Stimulated activated CD8-positive, alpha-beta memory T cell treated with anti-CD3 and anti-CD28 coated beads, Interleukin-7, amount 100 ng/mL, for 24 hours (primary cell): ENCODE results near the gene RUNDC3A.

ENCODE experiments used
- DNase-seq: peaks from one replicate; pipeline ENCODE4 v3.0.0-alpha.2; 2020; ENCODE audit warnings: low read depth

Gene RUNDC3A

DNA sequence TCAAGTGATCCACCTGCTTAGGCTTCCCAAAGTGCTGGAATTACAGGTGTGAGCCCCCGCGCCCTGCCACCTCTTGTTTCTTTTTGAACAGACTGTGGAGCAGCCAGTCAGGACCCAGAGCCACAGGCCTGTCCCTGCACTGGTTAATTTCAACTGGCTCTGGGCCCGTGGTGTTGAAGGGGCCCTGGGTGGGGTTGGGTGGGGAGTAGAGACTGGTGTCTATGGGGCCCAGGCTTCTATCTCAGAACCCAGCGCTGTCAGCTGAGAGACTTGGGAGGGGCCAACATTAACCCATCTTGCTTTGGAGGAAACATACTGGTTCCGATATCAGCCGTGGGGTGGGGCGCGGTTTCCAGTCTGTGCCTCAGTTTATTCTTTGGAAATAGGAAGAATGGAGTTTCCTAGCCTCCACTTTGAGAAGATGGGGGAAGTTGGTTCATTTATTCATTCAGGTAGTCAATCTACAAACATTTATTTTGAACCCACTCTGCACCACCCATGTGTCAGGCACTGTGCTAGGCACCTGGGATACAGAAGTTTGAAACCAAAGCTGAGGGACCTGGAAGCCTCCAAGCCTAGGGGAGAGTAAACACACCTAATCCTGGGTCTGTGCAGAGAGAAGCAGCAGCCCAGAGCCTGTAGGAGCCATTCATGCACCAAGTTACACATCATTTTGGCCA, 24.9 kb upstream of the RUNDC3A start:
- no peak for DNase-seq

- DNase-seq, result no peak
Measured at GRCh38 chr17:44284024-44284400, 24.4 kb upstream of the RUNDC3A start.

DNA sequence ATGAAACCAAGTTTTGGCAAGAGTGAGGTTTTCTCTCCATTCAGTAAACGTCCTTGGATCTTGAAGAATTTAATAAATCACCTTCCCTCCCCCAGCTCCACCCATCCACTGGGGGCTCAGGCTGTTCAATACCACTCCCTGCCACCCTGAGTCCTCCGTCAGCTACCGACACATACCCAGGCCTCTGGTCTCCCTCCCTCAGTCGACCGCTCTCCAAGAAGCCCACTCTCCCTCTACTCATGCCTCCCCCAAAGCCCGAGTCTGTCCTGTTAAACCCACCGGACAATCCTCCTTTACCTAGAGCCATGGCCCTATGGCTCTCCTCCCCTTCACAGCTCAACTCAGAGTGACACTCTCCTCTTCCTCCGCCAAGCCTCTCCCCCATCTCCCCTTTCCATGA, 20.8 kb upstream of the RUNDC3A start:
- no peak for DNase-seq

DNA sequence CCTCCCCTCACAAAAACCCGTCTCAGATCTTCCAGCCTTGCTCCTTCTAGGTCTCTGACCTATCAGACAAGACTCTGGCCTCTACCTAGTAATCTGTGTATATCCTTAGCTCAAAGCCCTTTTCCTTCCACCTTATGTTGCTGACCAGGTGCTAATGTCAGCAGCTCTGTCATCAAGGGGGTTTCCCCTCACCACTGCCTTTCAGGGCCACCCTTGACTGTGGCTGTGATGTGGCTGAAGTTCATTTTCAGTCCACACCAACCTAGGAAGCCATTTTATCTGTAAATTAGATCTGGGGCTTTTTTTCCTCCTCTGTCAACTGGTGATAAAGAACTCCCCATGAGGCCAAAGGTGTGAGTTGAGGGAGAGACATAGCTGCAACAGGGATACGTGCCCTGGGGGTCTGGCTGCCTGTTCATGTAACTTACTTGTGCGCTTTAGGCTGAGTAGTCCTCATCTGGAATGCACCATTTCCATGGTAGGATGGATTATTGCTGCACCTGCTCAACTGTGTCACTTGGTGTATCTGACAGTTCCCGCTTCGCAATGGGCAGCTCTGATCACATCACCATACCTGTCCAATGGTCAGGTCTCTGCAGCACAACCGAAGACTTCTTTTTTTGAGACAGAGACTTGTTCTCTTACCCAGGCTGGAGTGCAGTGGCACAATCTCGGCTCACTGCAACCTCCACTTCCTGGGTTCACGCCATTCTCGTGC, 14.7 kb upstream of the RUNDC3A start:
- no peak for DNase-seq

GRCh38 chr17:44297975-44298374, 10.4 kb upstream of the RUNDC3A start:
- DNase-seq, result no peak

- DNase-seq, result no peak
Measured at GRCh38 chr17:44304651-44305050, 3.8 kb upstream of the RUNDC3A start.

DNA sequence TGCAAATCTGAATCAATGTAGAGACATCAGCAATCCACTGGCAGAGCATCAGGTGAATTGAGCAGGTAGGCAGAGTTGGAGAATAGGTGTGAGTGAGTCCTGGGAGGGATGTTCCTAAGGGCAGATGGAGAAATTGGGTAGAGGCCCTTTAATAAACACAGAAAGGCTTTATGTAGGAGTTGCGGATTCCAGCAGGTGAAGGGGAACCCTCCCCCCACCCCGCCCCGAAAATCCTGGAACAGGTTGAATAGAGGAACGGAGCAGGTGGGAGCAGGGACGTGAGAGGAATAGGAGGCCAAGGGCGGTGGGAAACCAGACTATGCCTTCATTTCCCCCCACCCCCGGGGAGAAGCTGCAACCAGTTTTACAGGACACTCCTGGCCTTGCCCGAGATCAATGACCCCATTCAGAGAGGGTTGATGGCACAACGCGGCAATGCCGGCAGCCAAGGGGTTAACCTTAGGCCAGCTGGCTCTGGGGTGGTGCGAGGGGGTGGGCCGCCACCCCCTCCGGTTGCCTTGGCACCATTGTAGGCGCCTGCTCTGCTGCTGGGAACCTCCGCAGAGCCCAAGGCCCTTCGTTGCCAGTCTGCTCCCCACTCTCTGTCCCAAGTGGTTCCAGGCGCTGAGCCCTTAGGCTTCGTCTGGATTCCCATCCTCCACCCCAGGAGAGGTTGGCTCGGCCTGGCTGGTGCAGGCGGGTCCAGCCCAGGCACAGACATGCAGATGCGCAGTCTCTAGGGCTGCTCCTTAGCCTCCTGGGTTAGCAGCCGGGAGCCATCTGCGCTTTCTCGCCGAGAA, 814 bp upstream of the RUNDC3A start:
- DNase-seq, result no peak

DNA sequence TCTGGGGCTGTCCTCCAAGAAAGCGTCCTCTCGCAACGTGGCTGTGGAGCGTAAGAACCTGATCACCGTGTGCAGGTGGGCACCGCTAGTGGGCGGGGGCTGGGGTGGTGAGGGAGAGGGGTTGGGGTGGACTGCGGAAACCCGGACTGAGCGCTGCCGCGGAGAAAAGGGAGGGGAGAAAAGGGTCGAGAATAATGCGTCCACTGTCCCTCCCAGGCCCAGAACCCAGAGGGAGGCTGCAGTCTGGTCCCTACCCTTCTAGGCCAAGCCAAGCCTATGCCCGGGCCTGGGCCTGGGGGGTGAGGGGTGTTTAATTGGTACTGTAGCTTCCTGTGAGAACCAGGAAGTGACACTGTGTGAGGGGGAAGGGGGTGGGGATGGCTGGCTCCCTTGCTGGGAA, 464 bp downstream of the RUNDC3A start:
- DNase-seq, result no peak

GRCh38 chr17:44309472-44309871, 1.1 kb downstream of the RUNDC3A start:
- no peak for DNase-seq

DNA sequence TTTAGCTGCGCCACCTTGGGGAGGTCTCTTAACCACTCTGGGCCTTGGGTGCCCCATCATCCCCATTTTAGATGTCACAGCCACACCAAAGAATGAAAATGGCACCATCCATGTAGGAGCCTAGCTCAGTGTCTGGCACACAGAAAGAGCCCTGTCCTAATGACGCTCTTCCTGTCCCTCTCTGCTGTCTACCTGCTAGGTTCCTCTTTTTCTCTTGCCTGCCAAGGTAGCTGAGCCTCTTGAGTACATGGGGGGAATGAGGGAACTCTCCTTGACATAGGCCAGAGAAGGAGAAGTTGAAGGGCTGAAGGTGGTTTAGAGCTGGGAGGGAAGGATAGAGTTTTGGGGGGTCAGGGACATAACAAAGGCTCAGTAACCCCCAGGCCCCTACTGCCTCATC, 1.8 kb downstream of the RUNDC3A start:
- no peak for DNase-seq

GRCh38 chr17:44310609-44311376, 2.4 kb downstream of the RUNDC3A start:
- no peak for DNase-seq

- DNase-seq, result no peak
Measured at GRCh38 chr17:44311562-44312181, 3.3 kb downstream of the RUNDC3A start.

GRCh38 chr17:44312396-44313104, 4.1 kb downstream of the RUNDC3A start:
- DNase-seq, result no peak

DNA sequence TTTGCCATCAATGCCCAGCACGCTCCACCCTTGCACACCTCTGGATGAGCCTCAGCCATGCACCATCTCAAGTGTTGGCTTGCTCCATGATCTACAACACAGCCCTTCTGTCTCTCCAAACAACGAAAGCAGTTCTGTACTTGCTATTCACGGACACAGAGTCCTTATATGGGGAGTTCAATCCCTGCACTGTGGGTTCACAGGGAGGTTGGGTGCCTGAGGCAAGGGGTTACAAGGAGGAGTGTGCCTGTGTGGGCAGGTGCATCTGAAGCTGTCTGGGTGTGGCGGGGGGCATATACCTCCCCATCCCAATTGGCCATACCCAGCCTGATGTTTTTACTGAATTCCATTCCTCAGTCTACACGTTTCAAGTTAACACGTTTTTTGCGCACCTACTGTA, 5.6 kb downstream of the RUNDC3A start:
- DNase-seq, result no peak

DNA sequence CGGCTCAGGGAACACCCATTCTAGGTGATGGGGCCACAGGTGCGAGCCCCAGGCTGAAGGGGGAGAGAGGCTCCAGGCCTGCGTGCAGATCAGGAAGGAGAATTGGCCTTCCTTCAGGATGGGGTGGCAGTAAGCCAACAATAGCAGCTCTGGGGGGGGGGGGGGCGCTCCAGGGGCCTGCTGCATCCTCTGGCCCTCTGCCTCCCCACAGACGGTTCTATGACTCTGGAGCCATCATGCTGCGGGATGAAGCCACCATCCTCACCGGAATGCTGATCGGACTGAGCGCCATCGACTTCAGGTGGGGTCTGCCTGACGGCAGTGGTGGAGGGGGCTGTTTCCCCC, 6.1 kb downstream of the RUNDC3A start:
- no peak for DNase-seq

DNA sequence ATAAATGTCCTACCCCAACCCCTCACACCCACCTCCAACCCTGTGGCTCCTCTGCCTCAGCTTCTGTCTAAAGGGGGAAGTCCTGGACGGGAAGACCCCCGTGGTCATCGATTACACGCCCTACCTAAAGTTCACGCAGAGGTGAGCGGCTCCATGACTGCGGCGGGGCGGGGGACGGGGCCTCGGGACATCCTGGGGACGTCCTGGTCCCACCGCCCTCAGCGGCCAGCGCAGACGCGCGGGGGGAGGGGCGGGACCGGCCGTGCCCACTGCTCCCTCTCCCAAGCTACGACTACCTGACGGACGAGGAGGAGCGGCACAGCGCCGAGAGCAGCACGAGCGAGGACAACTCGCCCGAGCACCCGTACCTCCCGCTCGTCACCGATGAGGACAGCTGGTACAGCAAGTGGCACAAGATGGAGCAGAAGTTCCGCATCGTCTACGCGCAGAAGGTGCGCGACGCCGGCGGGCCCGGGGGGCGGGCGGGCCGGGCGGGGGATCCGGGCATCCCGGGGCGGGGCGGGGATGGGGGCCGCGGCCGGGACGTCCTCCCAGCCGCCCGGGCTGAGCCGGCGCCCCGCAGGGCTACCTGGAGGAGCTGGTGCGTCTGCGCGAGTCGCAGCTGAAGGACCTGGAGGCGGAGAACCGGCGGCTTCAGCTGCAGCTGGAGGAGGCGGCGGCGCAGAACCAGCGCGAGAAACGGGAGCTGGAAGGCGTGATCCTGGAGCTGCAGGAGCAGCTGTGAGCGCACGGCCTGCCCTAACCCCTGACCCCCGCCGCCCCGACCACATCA, 6.7 kb downstream of the RUNDC3A start:
- DNase-seq, result no peak

GRCh38 chr17:44315760-44316731, 7.6 kb downstream of the RUNDC3A start:
- no peak for DNase-seq

DNA sequence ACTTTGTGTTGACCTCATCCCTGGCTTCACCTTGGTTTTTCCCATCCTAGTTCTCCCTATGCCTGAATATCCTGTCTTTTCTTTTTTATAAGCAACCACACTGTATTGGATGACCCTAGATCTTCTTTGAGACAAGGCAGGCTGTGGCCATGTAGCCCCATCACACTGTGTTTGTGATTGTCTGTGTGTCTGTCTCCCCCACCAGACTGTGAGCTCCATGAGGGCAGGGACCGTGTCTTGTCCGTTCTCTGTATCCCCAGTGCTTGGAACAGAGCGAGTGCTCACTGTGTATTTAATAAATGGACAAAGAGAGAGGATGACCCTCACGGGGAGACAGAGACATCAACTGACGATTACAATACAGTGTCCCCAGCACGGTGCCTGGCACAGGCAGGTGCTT, 9.1 kb downstream of the RUNDC3A start:
- DNase-seq, result no peak
